GM23248 (cell line): ENCODE measurements around the gene ARL1.
"Not testable (repeated sequence)": the region's sequence is repeated elsewhere in the genome, so short reads cannot be mapped to it uniquely, and the experiment has no call there.

Experiments used
- EZH2 ChIP-seq: fragments of 200-600 bp; sonication (generic); IDR thresholded peaks from 2 replicates; pipeline ENCODE4 v1.6.1; 2018; ENCODE audit warnings: antibody characterized with exemption, mild to moderate bottlenecking; ENCODE audit not compliant: insufficient read depth, poor library complexity, severe bottlenecking
- EZH2phosphoT487 ChIP-seq: fragments of 200-600 bp; sonication (generic); IDR thresholded peaks from 2 replicates; pipeline ENCODE4 v1.6.1; 2018; ENCODE audit warnings: antibody characterized with exemption, moderate library complexity, mild to moderate bottlenecking, low read depth; ENCODE audit not compliant: insufficient read depth

DNA sequence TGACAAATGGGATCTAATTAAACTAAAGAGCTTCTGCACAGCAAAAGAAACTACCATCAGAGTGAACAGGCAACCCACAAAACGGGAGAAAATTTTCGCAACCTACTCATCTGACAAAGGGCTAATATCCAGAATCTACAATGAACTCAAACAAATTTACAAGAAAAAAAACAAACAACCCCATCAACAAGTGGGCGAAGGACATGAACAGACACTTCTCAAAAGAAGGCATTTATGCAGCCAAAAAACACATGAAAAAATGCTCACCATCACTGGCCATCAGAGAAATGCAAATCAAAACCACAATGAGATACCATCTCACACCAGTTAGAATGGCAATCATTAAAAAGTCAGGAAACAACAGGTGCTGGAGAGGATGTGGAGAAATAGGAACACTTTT is 16.4 kb downstream of the ARL1 start:
- not testable (repeated sequence) for TF ChIP-seq EZH2phosphoT487, EZH2
